ENCODE measurements around the gene KLHL3.

The KLHL3 gene

DNA sequence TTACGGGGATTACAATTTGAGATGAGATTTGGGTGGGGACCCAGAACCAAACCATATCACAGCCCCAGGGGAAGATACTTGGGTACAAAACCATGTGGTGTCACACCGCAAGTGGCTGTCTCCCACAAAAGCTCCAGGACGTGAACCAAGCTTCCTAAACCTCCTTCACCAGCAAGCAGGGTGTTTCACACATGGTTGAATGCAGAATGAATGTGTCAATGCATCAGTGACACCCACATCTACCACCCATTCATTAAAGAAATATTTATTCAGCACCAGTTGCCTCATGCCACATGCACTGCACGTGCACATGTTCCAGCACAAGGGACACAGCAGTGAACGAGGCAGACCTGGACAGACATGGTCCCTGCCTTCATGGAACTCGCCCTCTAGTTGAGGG is 165.8 kb downstream of the KLHL3 start:
- DNase-seq, result no peak

All from NCI-H774 (cell line).